ENCODE measurements around the gene FICD. TPM values are rescaled to one million over a fixed set of nuclear protein-coding genes. Genes with fewer than 3 reads are reported as not detected.

FICD gene
- total RNA-seq, 1 experiment from 2014 or later, result 10.1 TPM

DNA sequence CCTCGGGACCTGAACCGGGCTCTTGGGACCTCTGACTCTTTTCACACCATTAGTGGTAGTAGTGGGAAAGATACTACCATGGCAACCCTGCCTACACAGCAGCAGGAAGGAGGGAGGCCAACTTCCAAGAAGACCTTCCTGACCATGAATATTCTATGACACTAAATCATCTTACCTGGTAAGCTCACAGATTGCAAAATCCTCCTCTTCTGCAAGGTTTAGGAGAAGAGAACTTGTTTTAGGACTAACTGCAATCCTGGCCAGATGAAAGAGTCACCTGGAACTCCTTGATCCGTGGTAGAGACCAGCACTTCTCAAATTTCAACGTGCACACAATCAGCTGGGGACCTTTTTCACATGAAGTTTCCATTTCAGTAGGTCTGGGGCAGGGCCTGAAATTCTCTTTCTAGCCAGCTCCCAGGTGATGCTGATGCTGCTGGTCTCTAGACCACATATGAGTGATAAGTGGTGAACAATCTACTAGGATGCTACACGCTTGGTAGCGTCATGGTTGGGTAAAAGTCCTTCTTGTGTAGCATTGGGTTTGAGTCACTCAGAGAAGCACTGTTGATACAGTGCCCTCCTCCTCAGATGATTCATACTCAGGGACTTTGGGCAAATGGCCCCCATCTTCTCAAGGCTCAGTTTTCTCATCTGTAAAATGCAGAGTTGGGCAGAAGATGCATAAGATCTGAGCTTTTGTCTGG, 35.6 kb upstream of the FICD start:
- in situ Hi-C loops (cut with HindIII; ENCODE audit: low pct_unique_long_range_greater_than_20kb, low sequenced_read_pairs) (no loop called here), intact Hi-C loops (cut with micrococcal nuclease; ENCODE audit: unreplicated experiment) (no loop called here)
- no TSS peak for BruUV-seq (replicated peaks)
- CTCF ChIA-PET, result no interaction called here
- H3K27me3 ChIP-seq (ENCODE audit: control insufficient read depth, insufficient read depth, low read length), result no peaks in the 10 kb centered on the region
- H3K4me3 ChIP-seq (ENCODE audit: low read depth in 2 of 2, low read length in 2 of 2), result no peak overlapping the region
- no peaks in the 10 kb centered on the region for H3K36me3 ChIP-seq (ENCODE audit: control insufficient read depth, insufficient read depth, low read length)
- POLR2A ChIA-PET, result no interaction called here
- TF ChIP-seq, protein P1, sequence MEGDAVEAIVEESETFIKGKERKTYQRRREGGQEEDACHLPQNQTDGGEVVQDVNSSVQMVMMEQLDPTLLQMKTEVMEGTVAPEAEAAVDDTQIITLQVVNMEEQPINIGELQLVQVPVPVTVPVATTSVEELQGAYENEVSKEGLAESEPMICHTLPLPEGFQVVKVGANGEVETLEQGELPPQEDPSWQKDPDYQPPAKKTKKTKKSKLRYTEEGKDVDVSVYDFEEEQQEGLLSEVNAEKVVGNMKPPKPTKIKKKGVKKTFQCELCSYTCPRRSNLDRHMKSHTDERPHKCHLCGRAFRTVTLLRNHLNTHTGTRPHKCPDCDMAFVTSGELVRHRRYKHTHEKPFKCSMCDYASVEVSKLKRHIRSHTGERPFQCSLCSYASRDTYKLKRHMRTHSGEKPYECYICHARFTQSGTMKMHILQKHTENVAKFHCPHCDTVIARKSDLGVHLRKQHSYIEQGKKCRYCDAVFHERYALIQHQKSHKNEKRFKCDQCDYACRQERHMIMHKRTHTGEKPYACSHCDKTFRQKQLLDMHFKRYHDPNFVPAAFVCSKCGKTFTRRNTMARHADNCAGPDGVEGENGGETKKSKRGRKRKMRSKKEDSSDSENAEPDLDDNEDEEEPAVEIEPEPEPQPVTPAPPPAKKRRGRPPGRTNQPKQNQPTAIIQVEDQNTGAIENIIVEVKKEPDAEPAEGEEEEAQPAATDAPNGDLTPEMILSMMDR (IDR thresholded peaks at IDR 0.05), result no peak
- TF ChIP-seq SIN3A (IDR thresholded peaks at IDR 0.05; ENCODE audit: borderline replicate concordance, insufficient read depth, low read depth, low read length), result no peak
- H3K27ac ChIP-seq (ENCODE audit: low read length), result peak overlapping the region; percentile 55
- no peaks in the 10 kb centered on the region for H3K9me3 ChIP-seq (ENCODE audit: control insufficient read depth, insufficient read depth, low read depth, low read length)
- H3K4me1 ChIP-seq (ENCODE audit: control insufficient read depth, insufficient read depth, low read length), result peaks cover 18% of the 10 kb centered on the region
- no peak for ATAC-seq
- no peak for DNase-seq (ENCODE audit: low read depth, low spot score)

DNA sequence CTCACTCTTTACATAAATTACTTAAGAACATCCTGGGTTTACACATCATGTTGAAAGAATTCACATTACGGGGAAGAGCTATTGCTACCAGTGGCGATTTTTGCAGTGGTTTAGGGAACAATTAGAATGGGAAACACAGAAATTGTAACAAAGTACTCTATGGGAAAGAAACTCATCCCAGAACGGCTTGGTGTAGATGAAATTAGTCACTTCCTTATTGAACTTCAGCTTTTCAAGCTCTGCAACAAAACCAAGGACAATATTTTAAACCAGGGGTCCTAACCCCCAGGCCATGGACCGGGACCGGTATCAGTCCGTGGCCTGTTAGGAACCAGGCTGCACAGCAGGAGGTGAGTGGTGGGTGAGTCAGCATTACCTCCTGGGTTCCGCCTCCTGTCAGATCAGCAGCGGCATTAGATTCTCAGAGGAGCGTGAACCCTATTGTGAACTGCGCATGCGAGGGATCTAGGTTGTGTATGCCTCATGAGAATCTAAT, 32.3 kb upstream of the FICD start:
- intact Hi-C loops (cut with micrococcal nuclease; ENCODE audit: unreplicated experiment), result no loop called here
- ChIA-PET CTCF (no interaction called here), POLR2A (no interaction called here)
- peaks cover 17% of the 10 kb centered on the region for H3K4me1 ChIP-seq (ENCODE audit: control insufficient read depth, insufficient read depth, low read length)
- H3K4me3 ChIP-seq (ENCODE audit: low read depth in 2 of 2, low read length in 2 of 2), result peak overlapping the region in 1 of 2 experiments; percentile 39; a peak in 2 of 4 replicates
- BruUV-seq (replicated peaks), result no TSS peak
- TF ChIP-seq POLR2AphosphoS5 (IDR thresholded peaks at IDR 0.05; ENCODE audit: low read depth, low read length), result no peak
- TF ChIP-seq, protein P2, sequence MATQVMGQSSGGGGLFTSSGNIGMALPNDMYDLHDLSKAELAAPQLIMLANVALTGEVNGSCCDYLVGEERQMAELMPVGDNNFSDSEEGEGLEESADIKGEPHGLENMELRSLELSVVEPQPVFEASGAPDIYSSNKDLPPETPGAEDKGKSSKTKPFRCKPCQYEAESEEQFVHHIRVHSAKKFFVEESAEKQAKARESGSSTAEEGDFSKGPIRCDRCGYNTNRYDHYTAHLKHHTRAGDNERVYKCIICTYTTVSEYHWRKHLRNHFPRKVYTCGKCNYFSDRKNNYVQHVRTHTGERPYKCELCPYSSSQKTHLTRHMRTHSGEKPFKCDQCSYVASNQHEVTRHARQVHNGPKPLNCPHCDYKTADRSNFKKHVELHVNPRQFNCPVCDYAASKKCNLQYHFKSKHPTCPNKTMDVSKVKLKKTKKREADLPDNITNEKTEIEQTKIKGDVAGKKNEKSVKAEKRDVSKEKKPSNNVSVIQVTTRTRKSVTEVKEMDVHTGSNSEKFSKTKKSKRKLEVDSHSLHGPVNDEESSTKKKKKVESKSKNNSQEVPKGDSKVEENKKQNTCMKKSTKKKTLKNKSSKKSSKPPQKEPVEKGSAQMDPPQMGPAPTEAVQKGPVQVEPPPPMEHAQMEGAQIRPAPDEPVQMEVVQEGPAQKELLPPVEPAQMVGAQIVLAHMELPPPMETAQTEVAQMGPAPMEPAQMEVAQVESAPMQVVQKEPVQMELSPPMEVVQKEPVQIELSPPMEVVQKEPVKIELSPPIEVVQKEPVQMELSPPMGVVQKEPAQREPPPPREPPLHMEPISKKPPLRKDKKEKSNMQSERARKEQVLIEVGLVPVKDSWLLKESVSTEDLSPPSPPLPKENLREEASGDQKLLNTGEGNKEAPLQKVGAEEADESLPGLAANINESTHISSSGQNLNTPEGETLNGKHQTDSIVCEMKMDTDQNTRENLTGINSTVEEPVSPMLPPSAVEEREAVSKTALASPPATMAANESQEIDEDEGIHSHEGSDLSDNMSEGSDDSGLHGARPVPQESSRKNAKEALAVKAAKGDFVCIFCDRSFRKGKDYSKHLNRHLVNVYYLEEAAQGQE (IDR thresholded peaks at IDR 0.05; ENCODE audit: insufficient read depth in 1 of 2, low read depth in 2 of 2, low read length in 1 of 2), result no peak
- no peak for TF ChIP-seq TCF7L2 (IDR thresholded peaks at IDR 0.05; ENCODE audit: low read depth, low read length)
- TF ChIP-seq SIN3A (IDR thresholded peaks at IDR 0.05; ENCODE audit: borderline replicate concordance, insufficient read depth, low read depth, low read length), result no peak
- TF ChIP-seq, protein P1 (IDR thresholded peaks at IDR 0.05), result no peak
- peak overlapping the region; percentile 73 for H3K27ac ChIP-seq (ENCODE audit: low read length)
- no peaks in the 10 kb centered on the region for H3K9me3 ChIP-seq (ENCODE audit: control insufficient read depth, insufficient read depth, low read depth, low read length)
- H3K36me3 ChIP-seq (ENCODE audit: control insufficient read depth, insufficient read depth, low read length), result no peaks in the 10 kb centered on the region
- in situ Hi-C loops (cut with HindIII; ENCODE audit: low pct_unique_long_range_greater_than_20kb, low sequenced_read_pairs), result no loop called here
- ATAC-seq (peak; percentile 81), DNase-seq (ENCODE audit: low read depth, low spot score) (peak; percentile 20)
- H3K27me3 ChIP-seq (ENCODE audit: control insufficient read depth, insufficient read depth, low read length), result no peaks in the 10 kb centered on the region
